ENCODE measurements around the gene DNAL1. TPM values are rescaled to one million over a fixed set of nuclear protein-coding genes. Genes with fewer than 3 reads are reported as not detected.

DNAL1 gene
- total and polyA plus RNA-seq, 9 of the 15 experiments (the other 6 are each of a cell fraction or from before 2014, with no cell fraction given): 1.6 to 11.7 (median 4.8) TPM

DNA sequence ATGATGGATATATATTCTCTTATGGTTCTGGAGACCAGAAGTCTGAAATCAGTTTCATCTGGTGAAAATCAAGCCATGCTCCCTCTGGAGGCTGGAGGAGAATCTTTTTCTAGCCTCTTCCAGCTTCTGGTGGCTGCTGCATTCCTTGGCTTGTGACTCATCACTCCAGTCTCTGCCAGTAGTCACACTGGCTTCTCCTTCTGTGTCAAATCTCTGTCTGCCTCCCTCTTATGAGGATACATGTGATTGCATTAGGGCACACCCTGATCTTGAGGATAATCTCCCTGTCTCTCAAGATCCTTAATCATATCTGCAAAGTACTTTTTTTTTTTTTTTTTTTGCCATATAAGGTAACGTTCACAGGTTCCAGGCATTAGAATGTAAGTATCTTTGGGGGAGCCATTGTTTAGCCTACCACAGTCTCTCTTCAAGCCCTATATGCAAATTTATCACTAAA is 17.7 kb downstream of the DNAL1 start (continued):
- peak; percentile 85 for TF ChIP-seq FOSL1 (tag; conservative IDR thresholded peaks at IDR 0.05)
- TF ChIP-seq KDM1A (IDR thresholded peaks at IDR 0.05): peak; percentile 67 to 70; a peak in 3 of 4 replicates
- TF ChIP-seq TEAD4 (IDR thresholded peaks at IDR 0.05; ENCODE audit: low read length): peak; percentile 74
- TF ChIP-seq TEAD4 (CRISPR knock-in tag; IDR thresholded peaks at IDR 0.05; ENCODE audit: borderline replicate concordance): no peak
- TF ChIP-seq ETV5 (CRISPR knock-in tag; IDR thresholded peaks at IDR 0.05; ENCODE audit: low read depth): no peak
- TF ChIP-seq JUN (IDR thresholded peaks at IDR 0.05; ENCODE audit: borderline replicate concordance, low read depth, low read length): peak; percentile 59; the same call in 1 of the 2 replicates
- TF ChIP-seq JUN (CRISPR knock-in tag; IDR thresholded peaks at IDR 0.05; ENCODE audit: borderline replicate concordance): no peak
- peak in 1 of 2 experiments; percentile 19; a peak in 1 of 4 replicates for TF ChIP-seq RAD21 (CRISPR knock-in tag; conservative IDR thresholded peaks at IDR 0.05 in 1 of 2, IDR thresholded peaks at IDR 0.05 in 1 of 2)
- TF ChIP-seq JUND (IDR thresholded peaks at IDR 0.05; ENCODE audit: borderline replicate concordance, low read depth, low read length): peak; percentile 87
- peak; percentile 84; the same call in 2 of the 3 replicates for TF ChIP-seq JUND (tag; IDR thresholded peaks at IDR 0.05; ENCODE audit: borderline replicate concordance, low read depth, low read length)
- TF ChIP-seq SRF (CRISPR knock-in tag; IDR thresholded peaks at IDR 0.05): peak in 1 of 2 experiments; percentile 62; a peak in 1 of 4 replicates
- TF ChIP-seq ZNF696 (CRISPR knock-in tag; conservative IDR thresholded peaks at IDR 0.05): no peak
- TF ChIP-seq, protein P1, sequence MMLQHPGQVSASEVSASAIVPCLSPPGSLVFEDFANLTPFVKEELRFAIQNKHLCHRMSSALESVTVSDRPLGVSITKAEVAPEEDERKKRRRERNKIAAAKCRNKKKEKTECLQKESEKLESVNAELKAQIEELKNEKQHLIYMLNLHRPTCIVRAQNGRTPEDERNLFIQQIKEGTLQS (IDR thresholded peaks at IDR 0.05): peak; percentile 77
- TF ChIP-seq, protein P1 (CRISPR knock-in tag; conservative IDR thresholded peaks at IDR 0.05): no peak
- TF ChIP-seq MCM2 (IDR thresholded peaks at IDR 0.05; ENCODE audit: low read depth): no peak
- TF ChIP-seq, protein P2, sequence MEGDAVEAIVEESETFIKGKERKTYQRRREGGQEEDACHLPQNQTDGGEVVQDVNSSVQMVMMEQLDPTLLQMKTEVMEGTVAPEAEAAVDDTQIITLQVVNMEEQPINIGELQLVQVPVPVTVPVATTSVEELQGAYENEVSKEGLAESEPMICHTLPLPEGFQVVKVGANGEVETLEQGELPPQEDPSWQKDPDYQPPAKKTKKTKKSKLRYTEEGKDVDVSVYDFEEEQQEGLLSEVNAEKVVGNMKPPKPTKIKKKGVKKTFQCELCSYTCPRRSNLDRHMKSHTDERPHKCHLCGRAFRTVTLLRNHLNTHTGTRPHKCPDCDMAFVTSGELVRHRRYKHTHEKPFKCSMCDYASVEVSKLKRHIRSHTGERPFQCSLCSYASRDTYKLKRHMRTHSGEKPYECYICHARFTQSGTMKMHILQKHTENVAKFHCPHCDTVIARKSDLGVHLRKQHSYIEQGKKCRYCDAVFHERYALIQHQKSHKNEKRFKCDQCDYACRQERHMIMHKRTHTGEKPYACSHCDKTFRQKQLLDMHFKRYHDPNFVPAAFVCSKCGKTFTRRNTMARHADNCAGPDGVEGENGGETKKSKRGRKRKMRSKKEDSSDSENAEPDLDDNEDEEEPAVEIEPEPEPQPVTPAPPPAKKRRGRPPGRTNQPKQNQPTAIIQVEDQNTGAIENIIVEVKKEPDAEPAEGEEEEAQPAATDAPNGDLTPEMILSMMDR (IDR thresholded peaks at IDR 0.05 in 2 of 3, conservative IDR thresholded peaks at IDR 0.05 in 1 of 3; ENCODE audit: insufficient read depth in 2 of 3, low read depth in 1 of 3, low read length in 3 of 3): peak; percentile 31 to 46 (median 41); a peak in 5 of 6 replicates
- 0 out of 2 replicates have a peak, but pooled peaks have one; percentile 26 for TF ChIP-seq DPF2 (IDR thresholded peaks at IDR 0.05)
- peak; percentile 57; the same call in 1 of the 2 replicates for TF ChIP-seq SMARCE1 (IDR thresholded peaks at IDR 0.05)
- TF ChIP-seq GABPA (tag; conservative IDR thresholded peaks at IDR 0.05; ENCODE audit: low read depth): no peak
- TF ChIP-seq, protein P3, sequence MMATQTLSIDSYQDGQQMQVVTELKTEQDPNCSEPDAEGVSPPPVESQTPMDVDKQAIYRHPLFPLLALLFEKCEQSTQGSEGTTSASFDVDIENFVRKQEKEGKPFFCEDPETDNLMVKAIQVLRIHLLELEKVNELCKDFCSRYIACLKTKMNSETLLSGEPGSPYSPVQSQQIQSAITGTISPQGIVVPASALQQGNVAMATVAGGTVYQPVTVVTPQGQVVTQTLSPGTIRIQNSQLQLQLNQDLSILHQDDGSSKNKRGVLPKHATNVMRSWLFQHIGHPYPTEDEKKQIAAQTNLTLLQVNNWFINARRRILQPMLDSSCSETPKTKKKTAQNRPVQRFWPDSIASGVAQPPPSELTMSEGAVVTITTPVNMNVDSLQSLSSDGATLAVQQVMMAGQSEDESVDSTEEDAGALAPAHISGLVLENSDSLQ (IDR thresholded peaks at IDR 0.05): peak; percentile 41
- TF ChIP-seq TEAD1 (CRISPR knock-in tag; IDR thresholded peaks at IDR 0.05): peak in 1 of 2 experiments; percentile 95; a peak in 2 of 4 replicates
- peak in 1 of 2 experiments; percentile 20; a peak in 1 of 3 replicates for TF ChIP-seq CBX3 (IDR thresholded peaks at IDR 0.05; ENCODE audit: borderline replicate concordance in 1 of 2, low read length in 2 of 2)
- peak in 1 of 2 experiments; percentile 62; a peak in 2 of 4 replicates for TF ChIP-seq RCOR1 (IDR thresholded peaks at IDR 0.05; ENCODE audit: borderline replicate concordance in 1 of 2, low read depth in 2 of 2, low read length in 2 of 2)
- TF ChIP-seq ADNP (tag; IDR thresholded peaks at IDR 0.05): no peak
- TF ChIP-seq MYNN (IDR thresholded peaks at IDR 0.05): no peak
- TF ChIP-seq MYNN (CRISPR knock-in tag; IDR thresholded peaks at IDR 0.05): no peak

All from K562 (cell line).